GM12878 (cell line): ENCODE data around the gene ZDHHC14. TPM values are rescaled to one million over a fixed set of nuclear protein-coding genes. Genes with fewer than 3 reads are reported as not detected.

Source experiments
- EED ChIP-seq: sonication (generic); IDR thresholded peaks from 2 replicates; pipeline ENCODE4 v1.6.1; 2016; ENCODE audit warnings: antibody characterized with exemption, low read depth
- KAT2A ChIP-seq: conservative IDR thresholded peaks from 2 replicates; pipeline ENCODE4 v1.6.1; 2011; ENCODE audit warnings: low read depth, low read length; ENCODE audit not compliant: control insufficient read depth
- NFYA ChIP-seq: IDR thresholded peaks from 2 replicates; pipeline ENCODE4 v1.6.1; 2011; ENCODE audit warnings: low read depth, mild to moderate bottlenecking, low read length, improper control_type of control experiment, borderline replicate concordance
- SP1 ChIP-seq: IDR thresholded peaks from one replicate; pipeline ENCODE4 v1.6.1; 2011; ENCODE audit warnings: low read depth, low read length
- ZSCAN29 ChIP-seq: fragments of 450-650 bp; IDR thresholded peaks from 2 replicates; pipeline ENCODE4 v1.6.1; 2017; ENCODE audit warnings: mild to moderate bottlenecking, moderate library complexity
- polyA plus RNA-seq, 11 experiments: library from polyadenylated mRNA; depleted of rRNA in 4 of 11; unstranded in 6 of 11; stranded (reverse) in 5 of 11; fragments of >200 nt; fragmentation: Nextera tagmentation in 4 of 11; fragmentation: Illumina TruSeq in 1 of 11; extraction: Ambion mirVana in 4 of 11; extraction: Trizol in 1 of 11; gene quantifications; 1 replicate in 1 of 11; 2 replicates in 10 of 11; pipeline versions ENCODE4 v1.2.1 to v1.2.3, GENCODE V29; 2011 to 2016; ENCODE audit warnings: inconsistent platforms in 2 of 11, missing spikeins in 2 of 11, low read depth in 1 of 11
- total RNA-seq, 4 experiments: library from RNA; depleted of rRNA in 3 of 4; stranded (reverse); fragments of >200 nt in 3 of 4; fragmentation: Illumina TruSeq in 1 of 4; extraction: Trizol in 1 of 4; gene quantifications; 2 replicates each; pipeline versions ENCODE4 v1.2.1 to v1.2.3, GENCODE V29; 2013 to 2021
- TF ChIP-seq, protein P1 (sequence below): IDR thresholded peaks from 2 replicates; pipeline ENCODE4 v1.6.1; 2012; ENCODE audit warnings: improper control_type of control experiment, low read depth, low read length; ENCODE audit not compliant: insufficient replicate concordance
- TF ChIP-seq, protein P2 (sequence below): IDR thresholded peaks from 2 replicates; pipeline ENCODE4 v1.6.1; 2012; ENCODE audit warnings: low read depth, low read length, improper control_type of control experiment

The ZDHHC14 gene
- total and polyA plus RNA-seq, 10 of the 15 experiments (the other 5 are each of a cell fraction or from before 2014, with no cell fraction given) = 0.15 to 16.0 (median 0.76) TPM; not detected in 1

DNA sequence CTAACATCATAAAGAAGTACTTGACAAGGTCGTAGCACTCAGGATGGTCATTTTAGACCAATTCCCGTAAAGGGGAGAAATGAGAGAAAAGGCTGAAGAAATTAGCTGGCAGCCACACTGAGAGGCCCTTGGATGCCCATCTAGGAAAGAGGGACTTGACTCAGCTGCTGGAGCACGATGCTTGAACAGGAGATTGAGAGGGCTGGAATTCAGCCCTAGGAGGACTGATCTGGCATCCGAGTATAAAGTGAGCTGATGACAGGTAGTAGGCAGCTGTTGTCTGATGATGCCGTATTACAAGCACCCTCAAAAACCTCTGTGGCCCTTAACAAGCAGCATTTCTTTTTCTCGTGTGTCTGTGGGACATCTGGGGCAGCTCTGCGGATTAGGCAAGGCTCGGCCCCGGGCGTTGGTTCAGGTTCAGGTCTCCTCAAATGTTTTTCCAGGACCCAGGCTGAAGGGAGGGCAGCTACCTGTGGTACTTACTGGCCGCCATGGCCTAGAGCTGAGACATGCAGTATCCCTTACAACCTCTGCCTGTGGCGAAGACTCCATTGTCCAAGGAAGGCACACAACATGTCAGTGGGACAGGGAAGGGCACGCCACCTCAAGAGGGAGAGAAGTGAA lies 222.4 kb downstream of the ZDHHC14 start (continued):
- TF ChIP-seq, protein P1, sequence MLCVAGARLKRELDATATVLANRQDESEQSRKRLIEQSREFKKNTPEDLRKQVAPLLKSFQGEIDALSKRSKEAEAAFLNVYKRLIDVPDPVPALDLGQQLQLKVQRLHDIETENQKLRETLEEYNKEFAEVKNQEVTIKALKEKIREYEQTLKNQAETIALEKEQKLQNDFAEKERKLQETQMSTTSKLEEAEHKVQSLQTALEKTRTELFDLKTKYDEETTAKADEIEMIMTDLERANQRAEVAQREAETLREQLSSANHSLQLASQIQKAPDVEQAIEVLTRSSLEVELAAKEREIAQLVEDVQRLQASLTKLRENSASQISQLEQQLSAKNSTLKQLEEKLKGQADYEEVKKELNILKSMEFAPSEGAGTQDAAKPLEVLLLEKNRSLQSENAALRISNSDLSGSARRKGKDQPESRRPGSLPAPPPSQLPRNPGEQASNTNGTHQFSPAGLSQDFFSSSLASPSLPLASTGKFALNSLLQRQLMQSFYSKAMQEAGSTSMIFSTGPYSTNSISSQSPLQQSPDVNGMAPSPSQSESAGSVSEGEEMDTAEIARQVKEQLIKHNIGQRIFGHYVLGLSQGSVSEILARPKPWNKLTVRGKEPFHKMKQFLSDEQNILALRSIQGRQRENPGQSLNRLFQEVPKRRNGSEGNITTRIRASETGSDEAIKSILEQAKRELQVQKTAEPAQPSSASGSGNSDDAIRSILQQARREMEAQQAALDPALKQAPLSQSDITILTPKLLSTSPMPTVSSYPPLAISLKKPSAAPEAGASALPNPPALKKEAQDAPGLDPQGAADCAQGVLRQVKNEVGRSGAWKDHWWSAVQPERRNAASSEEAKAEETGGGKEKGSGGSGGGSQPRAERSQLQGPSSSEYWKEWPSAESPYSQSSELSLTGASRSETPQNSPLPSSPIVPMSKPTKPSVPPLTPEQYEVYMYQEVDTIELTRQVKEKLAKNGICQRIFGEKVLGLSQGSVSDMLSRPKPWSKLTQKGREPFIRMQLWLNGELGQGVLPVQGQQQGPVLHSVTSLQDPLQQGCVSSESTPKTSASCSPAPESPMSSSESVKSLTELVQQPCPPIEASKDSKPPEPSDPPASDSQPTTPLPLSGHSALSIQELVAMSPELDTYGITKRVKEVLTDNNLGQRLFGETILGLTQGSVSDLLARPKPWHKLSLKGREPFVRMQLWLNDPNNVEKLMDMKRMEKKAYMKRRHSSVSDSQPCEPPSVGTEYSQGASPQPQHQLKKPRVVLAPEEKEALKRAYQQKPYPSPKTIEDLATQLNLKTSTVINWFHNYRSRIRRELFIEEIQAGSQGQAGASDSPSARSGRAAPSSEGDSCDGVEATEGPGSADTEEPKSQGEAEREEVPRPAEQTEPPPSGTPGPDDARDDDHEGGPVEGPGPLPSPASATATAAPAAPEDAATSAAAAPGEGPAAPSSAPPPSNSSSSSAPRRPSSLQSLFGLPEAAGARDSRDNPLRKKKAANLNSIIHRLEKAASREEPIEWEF = no peak
- TF ChIP-seq ZSCAN29 (no peak), EED (no peak), KAT2A (no peak), SP1 (no peak), NFYA (no peak)
- TF ChIP-seq, protein P2, sequence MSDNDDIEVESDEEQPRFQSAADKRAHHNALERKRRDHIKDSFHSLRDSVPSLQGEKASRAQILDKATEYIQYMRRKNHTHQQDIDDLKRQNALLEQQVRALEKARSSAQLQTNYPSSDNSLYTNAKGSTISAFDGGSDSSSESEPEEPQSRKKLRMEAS = no peak
